Breast epithelium (tissue), 4 donors: ENCODE results near the gene CCDC51. TPM values are rescaled to one million over a fixed set of nuclear protein-coding genes. Genes with fewer than 3 reads are reported as not detected.

ENCODE experiments used
- DNase-seq, 2 donors: peaks; one replicate each; pipeline ENCODE4 v3.0.0-alpha.2; 2019; ENCODE audit warnings: low spot score in 2 of 2
- H3K27ac ChIP-seq, 2 donors: fragments of 200-600 bp; sonication (generic) in 1 of 2; one replicate each; pipeline ENCODE4 v1.5.1; 2016 to 2019; ENCODE audit warnings: mild to moderate bottlenecking in 1 of 2
- H3K27me3 ChIP-seq, 2 donors: fragments of 200-600 bp; sonication (generic) in 1 of 2; one replicate each; pipeline versions ENCODE4 v1.5.1 to v1.6.0; 2017 to 2019; ENCODE audit warnings: control low read depth in 1 of 2, mild to moderate bottlenecking in 1 of 2
- H3K36me3 ChIP-seq: fragments of 200-600 bp; one replicate; pipeline ENCODE4 v1.5.1; 2019
- H3K4me1 ChIP-seq, 2 donors: fragments of 200-600 bp; sonication (generic); one replicate each; pipeline ENCODE4 v1.5.1; 2016 to 2019; ENCODE audit warnings: control low read depth in 1 of 2
- H3K4me3 ChIP-seq, 3 donors: fragments of 200-600 bp; sonication (generic); 1 replicate in 2 of 3; 2 replicates in 1 of 3; pipeline ENCODE4 v1.5.1; 2016 to 2019; ENCODE audit warnings: mild to moderate bottlenecking in 3 of 3, moderate library complexity in 2 of 3
- H3K9me3 ChIP-seq, 2 donors: fragments of 200-600 bp; sonication (generic) in 1 of 2; one replicate each; pipeline ENCODE4 v1.5.1; 2016 to 2019; ENCODE audit warnings: control low read depth in 1 of 2
- CTCF ChIP-seq, 3 donors: fragments of 450-650 bp; IDR thresholded peaks; one replicate each; pipeline ENCODE4 v1.5.1; 2016 to 2017; ENCODE audit warnings: antibody characterized with exemption in 3 of 3, mild to moderate bottlenecking in 3 of 3, moderate library complexity in 3 of 3
- POLR2A ChIP-seq: fragments of 450-650 bp; IDR thresholded peaks from one replicate; pipeline ENCODE4 v1.6.1; 2016; ENCODE audit warnings: antibody characterized with exemption, mild to moderate bottlenecking, moderate library complexity
- POLR2AphosphoS5 ChIP-seq, 3 donors: sonication (generic); formaldehyde crosslinking; IDR thresholded peaks; one replicate each; pipeline ENCODE4 v1.6.1; 2017; ENCODE audit warnings: antibody characterized with exemption in 3 of 3
- intact Hi-C: fragments of 100-400 bp; cut with DNase I; formaldehyde crosslinking; loops from one replicate; pipeline ENCODE4 v1.15.1; 2023; ENCODE audit warnings: low total_unique reads
- total RNA-seq, 3 donors: library from RNA; depleted of rRNA; stranded (reverse); fragments of >200 nt; gene quantifications; one replicate each; pipeline ENCODE4 v1.1.0, GENCODE V29; 2016

Gene CCDC51
- total RNA-seq, 3 donors from 2014 or later: 12.5 to 14.7 (median 13.9) TPM

DNA sequence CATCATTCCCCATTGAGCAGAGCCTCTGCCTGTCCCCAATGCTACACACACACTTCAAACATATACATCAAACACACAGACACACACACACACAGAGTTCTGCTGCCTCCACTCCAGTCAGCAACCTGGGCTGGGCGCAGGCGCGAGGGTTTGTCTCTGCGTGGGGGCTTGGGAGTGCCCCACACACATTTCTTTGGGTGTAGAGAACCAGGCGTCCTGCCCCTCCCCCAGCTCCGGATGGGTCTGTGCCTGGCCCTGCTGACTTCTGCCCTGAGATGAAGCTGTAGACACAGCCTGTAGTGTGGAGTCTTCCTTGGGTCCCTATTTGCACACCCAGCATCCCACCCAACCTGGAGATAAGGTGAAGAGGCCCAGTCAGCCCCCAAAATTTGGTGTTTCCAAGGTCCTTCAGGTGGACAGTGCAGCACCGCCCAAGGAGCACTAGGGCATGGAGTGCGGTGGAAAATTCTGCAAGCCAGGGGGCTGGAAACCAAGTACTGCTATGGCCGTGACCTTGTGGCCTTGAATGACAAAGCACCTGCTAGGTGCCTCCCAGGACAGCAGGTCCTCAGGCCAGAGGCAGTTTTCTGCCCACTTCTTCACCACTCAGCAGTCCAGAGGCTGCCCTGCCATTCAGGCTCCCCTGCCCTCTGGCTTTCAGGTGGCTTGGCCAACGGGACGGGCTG, 41.1 kb downstream of the CCDC51 start:
- H3K4me1 ChIP-seq: peaks cover 4 to 17% of the 10 kb centered on the region in 2 donors
- DNase-seq: no peak
- no peaks in the 10 kb centered on the region for H3K9me3 ChIP-seq
- TF ChIP-seq CTCF (IDR thresholded peaks at IDR 0.05): no peak
- no peak for TF ChIP-seq POLR2AphosphoS5 (IDR thresholded peaks at IDR 0.05)
- TF ChIP-seq POLR2A: no peak
- H3K4me3 ChIP-seq: no peak overlapping the region
- no peaks in the 10 kb centered on the region for H3K36me3 ChIP-seq
- H3K27me3 ChIP-seq: no peaks in the 10 kb centered on the region
- H3K27ac ChIP-seq: peak overlapping the region; percentile 57 to 93
- intact Hi-C loops: no loop called here

DNA sequence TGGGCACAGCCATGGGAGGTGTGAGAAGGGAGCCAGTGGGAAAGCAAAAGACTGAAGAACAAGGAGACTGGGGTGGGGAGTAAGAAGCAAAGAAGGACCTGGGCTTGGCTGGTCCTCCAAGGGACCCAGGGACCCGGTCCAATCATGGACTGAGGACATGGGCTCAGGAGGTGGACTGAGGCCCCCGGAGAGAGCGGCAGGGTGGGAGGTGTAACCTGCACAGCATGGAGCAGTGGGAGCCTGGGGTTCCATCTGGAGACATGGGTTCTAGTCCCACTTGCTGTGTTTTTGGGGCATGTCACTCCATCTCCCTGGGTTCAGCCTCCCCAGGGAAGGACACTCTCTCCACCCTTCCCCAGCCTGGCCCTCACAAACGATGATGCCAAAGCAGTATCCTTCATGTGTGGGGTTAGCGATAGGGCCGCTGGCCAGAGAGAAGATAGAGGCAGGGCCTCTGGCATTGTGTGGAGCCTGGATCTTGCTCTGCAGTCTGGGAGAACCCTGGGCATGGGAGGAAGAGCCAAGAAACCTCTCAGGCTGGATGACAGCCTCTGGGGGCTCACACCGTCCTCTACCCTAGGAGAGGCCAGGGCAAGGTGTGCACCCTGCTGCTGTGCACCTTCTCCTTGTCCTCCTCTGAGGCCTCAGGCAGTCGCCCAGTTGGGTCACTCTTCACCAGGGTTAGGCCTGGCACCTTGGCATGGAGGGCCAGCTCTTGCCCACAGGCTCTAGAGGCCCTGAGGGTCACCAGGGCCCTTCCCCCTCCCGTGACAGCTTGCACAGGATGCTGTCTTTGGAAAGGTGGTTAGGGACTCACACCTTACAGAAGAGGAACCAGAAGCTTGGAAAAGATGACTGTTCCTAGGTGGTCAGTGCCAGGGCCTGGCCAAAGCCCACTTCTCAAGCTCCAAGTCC, 41.9 kb downstream of the CCDC51 start:
- Histone ChIP-seq H3K36me3 (no peaks in the 10 kb centered on the region), H3K9me3 (no peaks in the 10 kb centered on the region), H3K27me3 (no peaks in the 10 kb centered on the region), H3K4me3 (no peak overlapping the region), H3K27ac (no peak overlapping the region), H3K4me1 (peaks cover 4 to 17% of the 10 kb centered on the region in 2 donors)
- no peak for TF ChIP-seq CTCF (IDR thresholded peaks at IDR 0.05)
- no peak for TF ChIP-seq POLR2AphosphoS5 (IDR thresholded peaks at IDR 0.05)
- TF ChIP-seq POLR2A: no peak
- DNase-seq: no peak
- intact Hi-C loops: no loop called here

GRCh38 chr3:48395714-48396113, 44.2 kb downstream of the CCDC51 start:
- H3K4me3 ChIP-seq: no peak overlapping the region
- H3K4me1 ChIP-seq: no peaks in the 10 kb centered on the region
- no peak for TF ChIP-seq POLR2AphosphoS5 (IDR thresholded peaks at IDR 0.05)
- TF ChIP-seq CTCF (IDR thresholded peaks at IDR 0.05): no peak
- TF ChIP-seq POLR2A: no peak
- no peaks in the 10 kb centered on the region for H3K27me3 ChIP-seq
- DNase-seq: no peak
- H3K9me3 ChIP-seq: no peaks in the 10 kb centered on the region
- intact Hi-C loops: no loop called here
- H3K36me3 ChIP-seq: no peaks in the 10 kb centered on the region
- no peak overlapping the region for H3K27ac ChIP-seq

DNA sequence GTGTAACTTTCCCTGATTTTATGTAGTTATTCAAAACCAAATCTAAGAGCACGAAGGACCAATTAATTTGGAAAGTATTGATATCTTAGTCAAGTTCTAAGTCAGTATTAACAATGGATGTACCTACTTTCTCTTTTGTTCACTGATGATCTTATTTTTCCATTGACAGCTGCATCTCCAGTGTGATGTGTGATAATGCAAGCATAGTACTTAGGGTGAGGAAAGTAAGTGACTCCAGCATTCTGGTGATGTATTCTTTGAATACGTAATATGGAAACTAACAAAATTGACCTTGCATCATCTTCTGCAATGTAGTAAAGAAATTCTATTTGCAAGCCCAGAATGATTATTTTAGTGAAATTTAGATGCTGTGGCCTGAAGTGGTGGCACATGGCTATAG, 45.5 kb downstream of the CCDC51 start:
- no peaks in the 10 kb centered on the region for H3K4me1 ChIP-seq
- no peak overlapping the region for H3K27ac ChIP-seq
- H3K4me3 ChIP-seq: no peak overlapping the region
- TF ChIP-seq POLR2AphosphoS5 (IDR thresholded peaks at IDR 0.05) (no peak), CTCF (IDR thresholded peaks at IDR 0.05) (no peak), POLR2A (no peak)
- no peak for DNase-seq
- intact Hi-C loops: no loop called here
- no peaks in the 10 kb centered on the region for H3K9me3 ChIP-seq
- H3K27me3 ChIP-seq: no peaks in the 10 kb centered on the region
- H3K36me3 ChIP-seq: no peaks in the 10 kb centered on the region

GRCh38 chr3:48388966-48389365, 51.0 kb downstream of the CCDC51 start:
- TF ChIP-seq CTCF (IDR thresholded peaks at IDR 0.05) (no peak), POLR2A (no peak)
- Histone ChIP-seq H3K4me3 (no peak overlapping the region), H3K36me3 (no peaks in the 10 kb centered on the region), H3K9me3 (no peaks in the 10 kb centered on the region), H3K4me1 (no peaks in the 10 kb centered on the region), H3K27me3 (no peaks in the 10 kb centered on the region), H3K27ac (no peak overlapping the region)
- no peak for DNase-seq
- intact Hi-C loops: no loop called here
